NCI-H2227 (cell line): ENCODE data around the gene TEX261.

ENCODE experiments used
- DNase-seq: peaks from one replicate; lab custom pipeline; 2025; ENCODE audit not compliant: unreplicated experiment; lab: John Stamatoyannopoulos, UW

Gene TEX261

DNA sequence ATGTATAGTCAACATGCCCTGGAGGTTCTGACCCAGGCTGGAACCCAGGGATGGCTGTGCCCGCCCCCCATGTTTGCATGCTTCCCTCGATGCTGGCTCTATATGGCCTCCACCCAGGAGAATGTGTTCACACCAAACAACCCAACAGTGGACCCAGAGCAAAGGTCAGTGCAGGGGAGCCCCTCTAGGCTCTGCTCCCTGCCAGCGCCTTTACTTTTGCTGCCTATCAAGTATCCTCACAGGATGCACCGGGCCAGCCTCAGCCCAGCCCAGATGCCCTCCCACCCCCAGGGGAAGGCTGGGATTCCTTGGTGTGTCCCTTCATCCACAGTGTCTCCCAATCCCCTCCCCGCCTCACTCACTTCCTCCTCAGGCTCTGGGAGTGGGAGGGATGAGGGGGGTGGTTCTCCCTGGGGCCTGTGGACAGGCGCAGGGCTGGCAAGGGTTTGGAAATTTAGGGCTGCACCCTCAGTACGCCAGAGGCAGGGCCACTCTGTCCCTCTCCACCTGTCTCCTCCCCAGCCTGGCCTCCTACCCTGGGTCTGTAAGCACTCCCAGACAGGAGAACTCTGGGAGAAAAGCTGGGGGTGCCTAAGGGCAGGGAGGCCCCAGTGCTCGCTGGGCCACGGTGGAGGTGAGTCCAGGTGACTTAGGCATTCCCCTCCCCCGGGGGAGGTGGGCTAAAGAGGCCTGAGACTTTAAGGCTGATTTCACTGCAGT lies 56.6 kb downstream of the TEX261 start:
- DNase-seq: no peak

GRCh38 chr2:70936979-70937811 lies 57.5 kb downstream of the TEX261 start:
- DNase-seq: no peak

DNA sequence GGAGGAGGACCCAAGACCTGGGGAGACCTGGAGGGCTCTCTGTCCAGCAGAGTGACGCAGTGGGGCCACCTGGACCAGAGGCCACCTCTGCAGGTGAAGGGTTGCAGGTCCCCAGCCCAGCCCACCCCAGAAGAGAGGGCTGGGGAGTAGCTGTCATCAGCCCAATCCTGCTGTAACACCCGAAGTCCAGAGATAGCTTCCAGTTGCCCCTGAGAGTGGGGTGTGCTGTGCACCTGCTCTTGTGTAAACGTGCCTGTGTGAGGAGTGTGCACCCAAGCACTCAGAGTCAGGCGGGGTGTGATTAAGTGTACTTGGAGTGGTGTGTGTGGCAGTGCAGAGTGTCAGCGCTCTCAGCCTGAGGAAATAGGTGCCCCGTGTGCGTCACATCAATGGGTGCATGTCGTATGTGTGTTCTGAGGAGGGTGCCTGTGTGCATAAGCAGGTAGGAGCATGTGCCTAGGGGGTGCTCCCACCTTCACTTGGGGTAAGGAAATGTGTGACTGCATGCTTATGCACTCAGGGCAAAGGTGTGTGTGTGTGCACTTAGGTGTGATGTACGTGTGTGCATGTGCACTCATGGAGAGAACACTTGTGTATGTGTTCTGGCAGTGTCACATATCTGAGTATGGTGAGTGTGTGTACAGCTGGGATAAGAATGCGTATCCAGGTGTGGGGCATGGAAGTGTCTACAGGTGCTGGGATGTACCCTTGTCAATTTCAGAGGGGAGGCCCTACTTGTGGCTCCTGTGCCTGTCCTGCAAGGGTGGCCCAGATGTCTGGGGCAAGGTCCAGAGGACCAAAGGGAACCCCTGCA lies 58.3 kb downstream of the TEX261 start:
- DNase-seq: no peak
